ENCODE data around the gene CELF1. TPM values are rescaled to one million over a fixed set of nuclear protein-coding genes. Genes with fewer than 3 reads are reported as not detected.

The CELF1 gene
- total and polyA plus RNA-seq, 2 of the 13 experiments (the other 11 are each of a cell fraction or from before 2014, with no cell fraction given): 69.0 to 80.1 TPM

- TF ChIP-seq ZEB1 (IDR thresholded peaks at IDR 0.05; ENCODE audit: insufficient replicate concordance, low read depth): no peak
- TF ChIP-seq ZBTB43 (CRISPR knock-in tag; conservative IDR thresholded peaks at IDR 0.05): 0 out of 2 replicates have a peak, but pooled peaks have one; percentile 47
- TF ChIP-seq AGO1 (IDR thresholded peaks at IDR 0.05; ENCODE audit: low read depth, low read length, poor library complexity, severe bottlenecking): no peak
- TF ChIP-seq HOXA5 (CRISPR knock-in tag; IDR thresholded peaks at IDR 0.05): peak; percentile 94
- no peak for TF ChIP-seq IRF9 (CRISPR knock-in tag; IDR thresholded peaks at IDR 0.05; ENCODE audit: borderline replicate concordance)
- TF ChIP-seq AKAP8 (CRISPR knock-in tag; IDR thresholded peaks at IDR 0.05): no peak
- TF ChIP-seq FOXK2 (IDR thresholded peaks at IDR 0.05): no peak
- no peak; the same call in 1 of the 2 replicates for TF ChIP-seq RXRA (CRISPR knock-in tag; IDR thresholded peaks at IDR 0.05)
- peak; percentile 20; the same call in 1 of the 2 replicates for TF ChIP-seq NR2F2 (IDR thresholded peaks at IDR 0.05; ENCODE audit: borderline replicate concordance, low read depth)
- no peak for TF ChIP-seq WIZ (CRISPR knock-in tag; IDR thresholded peaks at IDR 0.05)
- no peak for TF ChIP-seq PBX2 (CRISPR knock-in tag; IDR thresholded peaks at IDR 0.05)
- no peak for TF ChIP-seq GPBP1L1 (CRISPR knock-in tag; IDR thresholded peaks at IDR 0.05)
- TF ChIP-seq FLYWCH1 (CRISPR knock-in tag; IDR thresholded peaks at IDR 0.05): no peak
- peak; percentile 99 for TF ChIP-seq KDM5A (IDR thresholded peaks at IDR 0.05; ENCODE audit: borderline replicate concordance, low read length)
- peak; percentile 85; the same call in 1 of the 2 replicates for TF ChIP-seq ZNF333 (CRISPR knock-in tag; IDR thresholded peaks at IDR 0.05; ENCODE audit: borderline replicate concordance)
- no peak for TF ChIP-seq ZNF782 (CRISPR knock-in tag; IDR thresholded peaks at IDR 0.05; ENCODE audit: borderline replicate concordance)
- no peak for TF ChIP-seq TOE1 (CRISPR knock-in tag; IDR thresholded peaks at IDR 0.05)
- no peak for TF ChIP-seq REST (IDR thresholded peaks at IDR 0.05; ENCODE audit: borderline replicate concordance in 1 of 2, low read depth in 1 of 2, low read length in 2 of 2)
- no peak for TF ChIP-seq AGO2 (optimal IDR thresholded peaks at IDR 0.05; ENCODE audit: low read depth, low read length)
- no peak for TF ChIP-seq ZBTB7A (CRISPR knock-in tag; IDR thresholded peaks at IDR 0.05)
- TF ChIP-seq ETV5 (CRISPR knock-in tag; IDR thresholded peaks at IDR 0.05; ENCODE audit: borderline replicate concordance): no peak; the same call in 1 of the 2 replicates
Observed at GRCh38 chr11:47426062-47426956, 126.6 kb downstream of the CELF1 start, which contains the start of gene PSMC3 (continued).
